ENCODE data around the gene JAML. TPM values are rescaled to one million over a fixed set of nuclear protein-coding genes. Genes with fewer than 3 reads are reported as not detected.

The JAML gene
- total and polyA plus RNA-seq, 2 of the 4 experiments (the other 2 are of a cell fraction), result not detected

DNA sequence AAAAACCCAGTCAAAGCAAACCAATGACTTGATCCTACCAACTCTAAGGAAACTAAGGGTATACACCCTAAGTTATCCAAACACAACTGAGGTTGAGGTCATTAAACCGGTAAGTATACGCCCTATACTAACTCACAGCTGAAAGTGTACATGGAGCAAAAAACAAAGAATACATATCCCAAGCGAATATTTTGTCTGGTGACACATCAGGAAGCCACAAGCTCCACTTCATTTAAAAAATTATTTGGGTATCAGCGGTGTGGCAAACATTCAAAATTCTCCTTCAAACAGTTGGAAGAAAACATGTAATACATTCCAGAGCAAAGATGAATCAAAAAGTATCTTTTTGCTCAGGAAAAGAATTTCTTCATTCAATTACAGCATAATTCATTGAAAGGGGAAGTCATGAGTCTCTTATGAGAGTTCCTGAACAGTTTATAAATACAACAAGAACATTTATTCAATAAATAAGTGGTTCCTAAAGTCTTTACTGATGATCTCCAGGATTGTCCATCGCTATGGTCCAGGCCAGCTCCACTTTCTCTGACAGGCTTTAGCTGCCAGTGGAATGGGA is 4.5 kb upstream of the JAML start:
- Histone ChIP-seq H3K56ac (ENCODE audit: extremely low read depth, insufficient read depth, low read length) (no peak overlapping the region), H2AK5ac (ENCODE audit: low read depth, low read length) (no peak overlapping the region), H3K79me1 (ENCODE audit: low read depth in 1 of 2, low read length in 2 of 2) (no peaks in the 10 kb centered on the region), H3K4me2 (ENCODE audit: low read depth, low read length) (no peak overlapping the region), H2BK120ac (ENCODE audit: low read depth, low read length) (no peak overlapping the region), H3K14ac (replicated peaks; ENCODE audit: low read depth, low read length) (no peak overlapping the region), H3K23ac (ENCODE audit: low read depth, low read length) (no peak overlapping the region), H3K9me3 (ENCODE audit: control insufficient read depth, insufficient read depth, low read length) (no peaks in the 10 kb centered on the region), H2BK5ac (ENCODE audit: low read depth, low read length, poor library complexity, severe bottlenecking) (no peak overlapping the region), H3K4me1 (ENCODE audit: control insufficient read depth, insufficient read depth, low read length) (no peaks in the 10 kb centered on the region), H3K27me3 (ENCODE audit: control insufficient read depth, insufficient read depth, low read length) (no peaks in the 10 kb centered on the region; the same call in 1 of the 2 replicates), H4K8ac (ENCODE audit: low read depth in 2 of 2, low read length in 2 of 2) (no peak overlapping the region), H2AFZ (replicated peaks; ENCODE audit: low read length, poor library complexity) (no peak overlapping the region), H3K9me1 (ENCODE audit: insufficient read depth, low read length) (no peaks in the 10 kb centered on the region), H2BK15ac (ENCODE audit: low read depth, low read length) (no peak overlapping the region), H3K36me3 (ENCODE audit: control insufficient read depth, insufficient read depth, low read length) (no peaks in the 10 kb centered on the region), H3K4me3 (ENCODE audit: insufficient read depth, low read depth, low read length) (no peak overlapping the region), H4K91ac (ENCODE audit: insufficient read depth, low read depth, low read length) (no peak overlapping the region), H4K20me1 (ENCODE audit: insufficient read depth, low read length) (no peaks in the 10 kb centered on the region), H3K4ac (ENCODE audit: low read depth, low read length) (no peak overlapping the region), H2BK20ac (ENCODE audit: low read depth, low read length) (no peak overlapping the region), H2AK9ac (replicated peaks; ENCODE audit: low read depth, low read length, poor library complexity) (no peak overlapping the region), H3K9ac (ENCODE audit: low read depth, low read length) (no peak overlapping the region), H3K18ac (ENCODE audit: low read depth, low read length) (no peak overlapping the region), H4K5ac (ENCODE audit: low read depth, low read length) (no peak overlapping the region), H3K27ac (ENCODE audit: insufficient read depth, low read length) (no peak overlapping the region)
- WGBS, 2 experiments (ENCODE audit: extremely low coverage in 2 of 2, insufficient read length in 1 of 2), result no CpG with 5 or more reads among the region's 5 CpGs
- DNase-seq (no peak), ATAC-seq (ENCODE audit: low read depth) (no peak)
- CTCF ChIA-PET, result no interaction called here
- POLR2A ChIA-PET (ENCODE audit: unreplicated experiment), result no interaction called here
- in situ Hi-C loops (cut with MboI; ENCODE audit: low sequenced_read_pairs) (no loop called here), intact Hi-C loops (cut with micrococcal nuclease) (no loop called here), dilution Hi-C loops (cut with HindIII; ENCODE audit: low sequenced_read_pairs, unreplicated experiment) (no loop called here)
- BruUV-seq (replicated peaks), result no TSS peak
- TF ChIP-seq RAD21 (IDR thresholded peaks at IDR 0.05; ENCODE audit: low read length) (no peak), CEBPB (IDR thresholded peaks at IDR 0.05; ENCODE audit: low read depth, low read length) (no peak), MAZ (IDR thresholded peaks at IDR 0.05; ENCODE audit: borderline replicate concordance, low read depth, low read length) (no peak), SMC3 (IDR thresholded peaks at IDR 0.05; ENCODE audit: low read depth, low read length) (no peak), MAFK (IDR thresholded peaks at IDR 0.05; ENCODE audit: low read depth, low read length) (no peak), POLR2A (IDR thresholded peaks at IDR 0.05; ENCODE audit: low read depth, low read length) (no peak), NFE2L2 (IDR thresholded peaks at IDR 0.05; ENCODE audit: low read depth, low read length) (no peak), MXI1 (IDR thresholded peaks at IDR 0.05; ENCODE audit: borderline replicate concordance, low read depth, low read length) (no peak), FOS (IDR thresholded peaks at IDR 0.05; ENCODE audit: low read depth, low read length) (no peak), CTCF (conservative IDR thresholded peaks at IDR 0.05; ENCODE audit: low read depth, low read length) (no peak), RCOR1 (IDR thresholded peaks at IDR 0.05; ENCODE audit: insufficient replicate concordance, low read length) (no peak), ELK1 (IDR thresholded peaks at IDR 0.05; ENCODE audit: borderline replicate concordance, low read depth, low read length) (no peak)
- TF ChIP-seq, protein P1, sequence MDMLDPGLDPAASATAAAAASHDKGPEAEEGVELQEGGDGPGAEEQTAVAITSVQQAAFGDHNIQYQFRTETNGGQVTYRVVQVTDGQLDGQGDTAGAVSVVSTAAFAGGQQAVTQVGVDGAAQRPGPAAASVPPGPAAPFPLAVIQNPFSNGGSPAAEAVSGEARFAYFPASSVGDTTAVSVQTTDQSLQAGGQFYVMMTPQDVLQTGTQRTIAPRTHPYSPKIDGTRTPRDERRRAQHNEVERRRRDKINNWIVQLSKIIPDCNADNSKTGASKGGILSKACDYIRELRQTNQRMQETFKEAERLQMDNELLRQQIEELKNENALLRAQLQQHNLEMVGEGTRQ (IDR thresholded peaks at IDR 0.05; ENCODE audit: low read depth, low read length), result no peak
